H9 (cell line): ENCODE data around the gene FBXL5. TPM values are rescaled to one million over a fixed set of nuclear protein-coding genes. Genes with fewer than 3 reads are reported as not detected.

Experiments used
- DNase-seq: peaks from one replicate; pipeline ENCODE4 v3.0.0-alpha.2; 2017
- H2AFZ ChIP-seq: one replicate; pipeline ENCODE4 v1.6.1; 2013; ENCODE audit warnings: mild to moderate bottlenecking, low read length, control low read depth, moderate library complexity
- H2AK5ac ChIP-seq: 2 replicates; pipeline ENCODE4 v1.6.1; 2013; ENCODE audit warnings: low read length, control low read depth, mixed read lengths; ENCODE audit not compliant: insufficient read length
- H2BK120ac ChIP-seq: one replicate; pipeline ENCODE4 v1.6.1; 2013; ENCODE audit warnings: low read depth, mild to moderate bottlenecking, low read length, control low read depth, inconsistent platforms; ENCODE audit not compliant: poor library complexity, severe bottlenecking
- H2BK12ac ChIP-seq: 2 replicates; pipeline ENCODE4 v1.6.1; 2013; ENCODE audit warnings: low read length, control low read depth, mixed read lengths, low read depth; ENCODE audit not compliant: insufficient read length
- H2BK15ac ChIP-seq: 2 replicates; pipeline ENCODE4 v1.6.1; 2013; ENCODE audit warnings: low read depth, low read length, control low read depth
- H2BK20ac ChIP-seq: one replicate; pipeline ENCODE4 v1.6.1; 2013; ENCODE audit warnings: low read depth, mild to moderate bottlenecking, low read length, control low read depth, inconsistent platforms; ENCODE audit not compliant: poor library complexity, severe bottlenecking
- H2BK5ac ChIP-seq: 2 replicates; pipeline ENCODE4 v1.6.1; 2013; ENCODE audit warnings: low read length, control low read depth, mixed read lengths; ENCODE audit not compliant: insufficient read length
- H3K14ac ChIP-seq: 2 replicates; pipeline ENCODE4 v1.6.1; 2013; ENCODE audit warnings: low read length, control low read depth; ENCODE audit not compliant: insufficient read depth
- H3K18ac ChIP-seq: 2 replicates; pipeline ENCODE4 v1.6.1; 2013; ENCODE audit warnings: low read depth, mild to moderate bottlenecking, mixed read lengths, low read length, control low read depth; ENCODE audit not compliant: insufficient read length
- H3K23ac ChIP-seq: 2 replicates; pipeline ENCODE4 v1.6.1; 2013; ENCODE audit warnings: low read length, control low read depth, mixed read lengths, low read depth; ENCODE audit not compliant: insufficient read length
- H3K23me2 ChIP-seq: 2 replicates; pipeline ENCODE4 v1.6.1; 2013; ENCODE audit warnings: low read depth, mild to moderate bottlenecking, mixed read lengths, low read length, control low read depth; ENCODE audit not compliant: insufficient read length, poor library complexity, severe bottlenecking
- H3K27ac ChIP-seq: 2 replicates; pipeline ENCODE4 v1.5.1; 2013; ENCODE audit warnings: low read length, control low read depth, mixed read lengths, low read depth; ENCODE audit not compliant: insufficient read length
- H3K27me3 ChIP-seq: 2 replicates; pipeline ENCODE4 v1.6.1; 2013; ENCODE audit warnings: low read length, control low read depth, inconsistent platforms; ENCODE audit not compliant: insufficient read depth
- H3K4ac ChIP-seq: 2 replicates; pipeline ENCODE4 v1.6.1; 2013; ENCODE audit warnings: low read depth, mild to moderate bottlenecking, control low read depth, inconsistent platforms, low read length, moderate library complexity
- H3K4me1 ChIP-seq: 2 replicates; pipeline ENCODE4 v1.6.1; 2013; ENCODE audit warnings: low read length, control low read depth, inconsistent platforms; ENCODE audit not compliant: insufficient read depth
- H3K4me2 ChIP-seq: 2 replicates; pipeline ENCODE4 v1.6.1; 2013; ENCODE audit warnings: low read length, control low read depth, mixed read lengths; ENCODE audit not compliant: insufficient read length, insufficient read depth
- H3K56ac ChIP-seq: 2 replicates; pipeline ENCODE4 v1.6.1; 2013; ENCODE audit warnings: low read depth, mild to moderate bottlenecking, mixed read lengths, low read length, control low read depth; ENCODE audit not compliant: insufficient read length
- H3K79me1 ChIP-seq: 2 replicates; pipeline ENCODE4 v1.6.1; 2013; ENCODE audit warnings: low read depth, mild to moderate bottlenecking, moderate library complexity, low read length, control low read depth, inconsistent platforms; ENCODE audit not compliant: insufficient read depth, poor library complexity, severe bottlenecking
- H3K79me2 ChIP-seq: 2 replicates; pipeline ENCODE4 v1.6.1; 2013; ENCODE audit warnings: low read length, control low read depth, inconsistent platforms; ENCODE audit not compliant: insufficient read depth
- H3K9ac ChIP-seq: 2 replicates; pipeline ENCODE4 v1.6.1; 2013; ENCODE audit warnings: low read length, control low read depth, mixed read lengths; ENCODE audit not compliant: insufficient read length; ENCODE audit errors: extremely low read depth
- H3K9me3 ChIP-seq: one replicate; pipeline ENCODE4 v1.6.1; 2013; ENCODE audit warnings: low read depth, low read length, inconsistent platforms; ENCODE audit not compliant: control insufficient read depth
- H3T11ph ChIP-seq: one replicate; pipeline ENCODE4 v1.6.1; 2013; ENCODE audit warnings: mild to moderate bottlenecking, low read length, control low read depth, inconsistent platforms
- H4K20me1 ChIP-seq: one replicate; pipeline ENCODE4 v1.6.1; 2013; ENCODE audit not compliant: control insufficient read depth, insufficient read length, insufficient read depth
- H4K5ac ChIP-seq: 2 replicates; pipeline ENCODE4 v1.6.1; 2013; ENCODE audit warnings: low read depth, mild to moderate bottlenecking, mixed read lengths, low read length, control low read depth; ENCODE audit not compliant: insufficient read length
- H4K8ac ChIP-seq: replicated peaks from 2 replicates; pipeline ENCODE4 v1.6.1; 2013; ENCODE audit warnings: low read length, control low read depth, mixed read lengths, low read depth; ENCODE audit not compliant: insufficient read length
- H4K91ac ChIP-seq: 2 replicates; pipeline ENCODE4 v1.6.1; 2013; ENCODE audit warnings: low read depth, mild to moderate bottlenecking, moderate library complexity, mixed read lengths, low read length, control low read depth; ENCODE audit not compliant: insufficient read length
- H3K27ac Mint-ChIP-seq, 3 experiments: 2 replicates in 2 of 3; 3 replicates in 1 of 3; pipeline ENCODE4 v1.8.0; 2020 to 2021; ENCODE audit warnings: mixed read lengths in 3 of 3, mild to moderate bottlenecking in 1 of 3, moderate library complexity in 1 of 3
- H3K27me3 Mint-ChIP-seq: 2 replicates; pipeline ENCODE4 v1.8.0; 2021; ENCODE audit warnings: low read depth, mild to moderate bottlenecking, moderate library complexity, mixed read lengths
- H3K36me3 Mint-ChIP-seq, 3 experiments: 2 replicates in 2 of 3; 3 replicates in 1 of 3; pipeline ENCODE4 v1.8.0; 2020 to 2021; ENCODE audit warnings: low read depth in 3 of 3, mixed read lengths in 3 of 3; ENCODE audit not compliant: insufficient read depth in 1 of 3
- H3K4me1 Mint-ChIP-seq, 2 experiments: 2 replicates each; pipeline ENCODE4 v1.8.0; 2020; ENCODE audit warnings: mixed read lengths in 2 of 2
- H3K4me3 Mint-ChIP-seq, 2 experiments: 2 replicates in 1 of 2; 3 replicates in 1 of 2; pipeline ENCODE4 v1.8.0; 2020 to 2021; ENCODE audit warnings: mild to moderate bottlenecking in 2 of 2, mixed read lengths in 2 of 2, moderate library complexity in 1 of 2
- H3K9me3 Mint-ChIP-seq, 2 experiments: 2 replicates in 1 of 2; 3 replicates in 1 of 2; pipeline ENCODE4 v1.8.0; 2020; ENCODE audit warnings: mild to moderate bottlenecking in 2 of 2, mixed read lengths in 2 of 2, moderate library complexity in 1 of 2
- WGBS: extraction: QIAGEN DNeasy Blood & Tissue Kit; methylation state at CpG from one replicate; pipeline ENCODE4 v1.1.7; 2013; ENCODE audit warnings: missing lambda C conversion rate, low lambda C conversion rate, mixed read lengths; ENCODE audit not compliant: insufficient read length; ENCODE audit errors: extremely low coverage; 5-methylcytosine and 5-hydroxymethylcytosine counted together
- total RNA-seq: library from RNA; stranded (reverse); gene quantifications from 2 replicates; pipeline ENCODE4 v1.2.1, GENCODE V29; 2021
- TF ChIP-seq, protein P1 (sequence below): fragments of 200-600 bp; sonication (generic); conservative IDR thresholded peaks from 3 replicates; pipeline ENCODE4 v1.8.0; 2021; ENCODE audit warnings: antibody characterized with exemption, mild to moderate bottlenecking

FBXL5 gene
- total RNA-seq, 1 experiment from 2014 or later: 57.6 TPM

GRCh38 chr4:15575966-15576365 lies 79.2 kb downstream of the FBXL5 start:
- Histone ChIP-seq H2BK12ac (no peak overlapping the region), H2BK5ac (no peak overlapping the region), H3K56ac (no peak overlapping the region), H3T11ph (no peak overlapping the region), H3K27ac (no peak overlapping the region), H2AK5ac (no peak overlapping the region), H2BK15ac (no peak overlapping the region), H3K79me2 (no peaks in the 10 kb centered on the region), H3K4me1 (no peaks in the 10 kb centered on the region), H4K91ac (no peak overlapping the region), H3K27me3 (no peaks in the 10 kb centered on the region), H3K14ac (no peak overlapping the region), H2AFZ (no peak overlapping the region), H3K4me2 (no peak overlapping the region), H3K9ac (no peak overlapping the region), H3K79me1 (no peaks in the 10 kb centered on the region), H3K23ac (no peak overlapping the region), H4K5ac (no peak overlapping the region), H2BK120ac (no peak overlapping the region), H4K20me1 (no peaks in the 10 kb centered on the region), H2BK20ac (no peak overlapping the region), H3K4ac (no peak overlapping the region), H3K18ac (no peak overlapping the region), H3K23me2 (no peaks in the 10 kb centered on the region), H3K9me3 (no peaks in the 10 kb centered on the region), H4K8ac (no peak overlapping the region)
- no peak for DNase-seq
- Mint-ChIP-seq H3K27ac (no peak overlapping the region), H3K9me3 (no peaks in the 10 kb centered on the region), H3K4me3 (no peak overlapping the region), H3K36me3 (peaks cover 0 to 4% (median 0%) of the 10 kb centered on the region in 3 experiments; a peak in 1 of 7 replicates), H3K4me1 (no peaks in the 10 kb centered on the region), H3K27me3 (no peaks in the 10 kb centered on the region)
- TF ChIP-seq, protein P1, sequence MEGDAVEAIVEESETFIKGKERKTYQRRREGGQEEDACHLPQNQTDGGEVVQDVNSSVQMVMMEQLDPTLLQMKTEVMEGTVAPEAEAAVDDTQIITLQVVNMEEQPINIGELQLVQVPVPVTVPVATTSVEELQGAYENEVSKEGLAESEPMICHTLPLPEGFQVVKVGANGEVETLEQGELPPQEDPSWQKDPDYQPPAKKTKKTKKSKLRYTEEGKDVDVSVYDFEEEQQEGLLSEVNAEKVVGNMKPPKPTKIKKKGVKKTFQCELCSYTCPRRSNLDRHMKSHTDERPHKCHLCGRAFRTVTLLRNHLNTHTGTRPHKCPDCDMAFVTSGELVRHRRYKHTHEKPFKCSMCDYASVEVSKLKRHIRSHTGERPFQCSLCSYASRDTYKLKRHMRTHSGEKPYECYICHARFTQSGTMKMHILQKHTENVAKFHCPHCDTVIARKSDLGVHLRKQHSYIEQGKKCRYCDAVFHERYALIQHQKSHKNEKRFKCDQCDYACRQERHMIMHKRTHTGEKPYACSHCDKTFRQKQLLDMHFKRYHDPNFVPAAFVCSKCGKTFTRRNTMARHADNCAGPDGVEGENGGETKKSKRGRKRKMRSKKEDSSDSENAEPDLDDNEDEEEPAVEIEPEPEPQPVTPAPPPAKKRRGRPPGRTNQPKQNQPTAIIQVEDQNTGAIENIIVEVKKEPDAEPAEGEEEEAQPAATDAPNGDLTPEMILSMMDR: no peak
- no CpG with 5 or more reads among the region's 2 CpGs for WGBS
